ENCODE results near the gene TAGLN2.

Gene TAGLN2

GRCh38 chr1:159965263-159965662 lies 40.0 kb upstream of the TAGLN2 start:
- TF ChIP-seq, protein P1, sequence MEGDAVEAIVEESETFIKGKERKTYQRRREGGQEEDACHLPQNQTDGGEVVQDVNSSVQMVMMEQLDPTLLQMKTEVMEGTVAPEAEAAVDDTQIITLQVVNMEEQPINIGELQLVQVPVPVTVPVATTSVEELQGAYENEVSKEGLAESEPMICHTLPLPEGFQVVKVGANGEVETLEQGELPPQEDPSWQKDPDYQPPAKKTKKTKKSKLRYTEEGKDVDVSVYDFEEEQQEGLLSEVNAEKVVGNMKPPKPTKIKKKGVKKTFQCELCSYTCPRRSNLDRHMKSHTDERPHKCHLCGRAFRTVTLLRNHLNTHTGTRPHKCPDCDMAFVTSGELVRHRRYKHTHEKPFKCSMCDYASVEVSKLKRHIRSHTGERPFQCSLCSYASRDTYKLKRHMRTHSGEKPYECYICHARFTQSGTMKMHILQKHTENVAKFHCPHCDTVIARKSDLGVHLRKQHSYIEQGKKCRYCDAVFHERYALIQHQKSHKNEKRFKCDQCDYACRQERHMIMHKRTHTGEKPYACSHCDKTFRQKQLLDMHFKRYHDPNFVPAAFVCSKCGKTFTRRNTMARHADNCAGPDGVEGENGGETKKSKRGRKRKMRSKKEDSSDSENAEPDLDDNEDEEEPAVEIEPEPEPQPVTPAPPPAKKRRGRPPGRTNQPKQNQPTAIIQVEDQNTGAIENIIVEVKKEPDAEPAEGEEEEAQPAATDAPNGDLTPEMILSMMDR (conservative IDR thresholded peaks at IDR 0.05; ENCODE audit: control insufficient read depth, insufficient read depth, low read depth, low read length) = no peak
- no peak for DNase-seq (ENCODE audit: low read depth)
- no peak overlapping the region for H3K4me3 ChIP-seq (ENCODE audit: control insufficient read depth, low read depth, low read length)

DNA sequence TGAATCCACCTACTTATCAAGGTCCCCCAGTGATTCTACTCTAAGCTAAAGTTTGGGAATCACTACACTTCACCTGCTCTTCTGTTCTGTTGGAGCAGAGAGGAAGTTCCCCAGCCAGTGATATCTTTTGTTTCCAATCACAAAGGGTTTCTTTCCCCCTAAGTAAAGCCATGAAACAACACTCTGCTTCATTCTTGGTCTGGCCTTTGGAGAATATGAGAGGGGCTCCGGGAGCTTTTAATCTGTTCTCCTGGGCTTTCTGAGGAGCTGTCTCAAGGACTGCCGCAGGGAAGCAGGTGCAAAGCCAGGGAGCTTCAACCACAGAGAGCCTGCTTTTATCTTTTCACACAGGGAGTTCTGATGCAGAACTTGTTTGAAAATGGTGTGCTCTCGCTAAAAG lies 38.8 kb upstream of the TAGLN2 start:
- TF ChIP-seq, protein P1 (conservative IDR thresholded peaks at IDR 0.05; ENCODE audit: control insufficient read depth, insufficient read depth, low read depth, low read length) = no peak
- no peak overlapping the region for H3K4me3 ChIP-seq (ENCODE audit: control insufficient read depth, low read depth, low read length)

GRCh38 chr1:159962176-159962575 lies 36.9 kb upstream of the TAGLN2 start:
- H3K4me3 ChIP-seq (ENCODE audit: control insufficient read depth, low read depth, low read length) = no peak overlapping the region
- DNase-seq (ENCODE audit: low read depth) = no peak
- TF ChIP-seq, protein P1 (conservative IDR thresholded peaks at IDR 0.05; ENCODE audit: control insufficient read depth, insufficient read depth, low read depth, low read length) = no peak

More for the DNA sequence above, 38.8 kb upstream of the TAGLN2 start:
- DNase-seq (ENCODE audit: low read depth) = no peak

GRCh38 chr1:159961636-159962035 lies 36.3 kb upstream of the TAGLN2 start:
- TF ChIP-seq, protein P1 (conservative IDR thresholded peaks at IDR 0.05; ENCODE audit: control insufficient read depth, insufficient read depth, low read depth, low read length) = no peak
- DNase-seq (ENCODE audit: low read depth) = no peak
- peak overlapping the region; percentile 50 for H3K4me3 ChIP-seq (ENCODE audit: control insufficient read depth, low read depth, low read length)

DNA sequence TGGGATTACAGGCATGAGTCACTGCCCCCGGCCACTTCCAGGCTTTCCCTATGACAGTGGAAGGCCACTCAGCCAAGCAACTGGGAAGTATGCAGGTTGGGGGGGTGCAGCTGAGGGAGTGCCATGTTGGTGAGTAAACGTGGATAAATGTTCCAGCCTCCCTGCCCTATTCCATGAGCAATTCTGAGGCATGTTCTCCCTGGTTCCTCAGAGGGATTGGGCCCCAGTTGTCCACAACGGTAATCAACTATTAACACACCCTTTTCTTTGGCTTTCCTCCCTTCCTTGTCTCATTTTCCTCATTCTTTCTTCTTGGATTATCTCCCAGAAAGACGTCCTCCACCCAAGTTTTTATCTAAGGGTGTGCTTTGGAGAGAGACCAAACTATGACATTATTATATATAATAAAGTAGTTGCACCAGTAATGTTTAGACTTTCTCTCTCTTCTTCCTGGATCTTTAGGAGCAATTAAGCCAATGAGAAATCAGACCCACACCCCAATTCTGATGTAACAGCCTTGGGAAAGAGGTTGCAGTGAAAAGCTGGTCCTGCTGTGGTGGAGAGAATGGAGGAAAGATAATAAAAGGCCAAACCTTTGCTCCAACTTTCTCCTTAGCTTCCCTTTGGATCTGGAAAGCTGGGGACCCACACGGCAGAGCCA lies 35.5 kb upstream of the TAGLN2 start:
- H3K4me3 ChIP-seq (ENCODE audit: control insufficient read depth, low read depth, low read length) = peak overlapping the region; percentile 50
- TF ChIP-seq, protein P1 (conservative IDR thresholded peaks at IDR 0.05; ENCODE audit: control insufficient read depth, insufficient read depth, low read depth, low read length) = no peak
- peak; percentile 97 for DNase-seq (ENCODE audit: low read depth)

DNA sequence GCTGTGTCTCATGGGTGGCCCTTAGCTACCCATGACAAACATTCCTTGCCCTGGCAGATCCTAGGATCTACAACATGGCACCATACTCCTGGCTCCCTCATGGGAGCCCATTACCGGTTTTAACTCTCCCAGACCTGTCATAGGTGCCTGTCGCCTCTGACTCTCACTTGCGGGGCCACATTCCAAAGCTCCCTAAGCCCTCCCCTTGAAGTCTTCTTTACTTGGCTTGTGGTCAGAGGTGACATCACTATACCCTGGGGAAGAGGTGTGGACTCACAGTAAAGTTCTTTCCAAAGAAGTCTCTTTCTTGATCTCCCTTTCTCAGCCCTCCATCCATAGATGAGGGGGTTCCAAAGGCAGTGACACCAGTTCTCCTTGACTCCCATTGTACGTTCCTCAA lies 34.1 kb upstream of the TAGLN2 start:
- H3K4me3 ChIP-seq (ENCODE audit: control insufficient read depth, low read depth, low read length) = no peak overlapping the region
- TF ChIP-seq, protein P1 (conservative IDR thresholded peaks at IDR 0.05; ENCODE audit: control insufficient read depth, insufficient read depth, low read depth, low read length) = no peak

More for the DNA sequence above, 34.1 kb upstream of the TAGLN2 start:
- peak; percentile 46 for DNase-seq (ENCODE audit: low read depth)

All from fibroblast of mammary gland (primary cell).